ENCODE data around the gene MELTF. TPM values are rescaled to one million over a fixed set of nuclear protein-coding genes. Genes with fewer than 3 reads are reported as not detected.

Gene MELTF
- total and polyA plus RNA-seq, 2 of the 13 experiments (the other 11 are each of a cell fraction or from before 2014, with no cell fraction given): 3.2 to 7.5 TPM

DNA sequence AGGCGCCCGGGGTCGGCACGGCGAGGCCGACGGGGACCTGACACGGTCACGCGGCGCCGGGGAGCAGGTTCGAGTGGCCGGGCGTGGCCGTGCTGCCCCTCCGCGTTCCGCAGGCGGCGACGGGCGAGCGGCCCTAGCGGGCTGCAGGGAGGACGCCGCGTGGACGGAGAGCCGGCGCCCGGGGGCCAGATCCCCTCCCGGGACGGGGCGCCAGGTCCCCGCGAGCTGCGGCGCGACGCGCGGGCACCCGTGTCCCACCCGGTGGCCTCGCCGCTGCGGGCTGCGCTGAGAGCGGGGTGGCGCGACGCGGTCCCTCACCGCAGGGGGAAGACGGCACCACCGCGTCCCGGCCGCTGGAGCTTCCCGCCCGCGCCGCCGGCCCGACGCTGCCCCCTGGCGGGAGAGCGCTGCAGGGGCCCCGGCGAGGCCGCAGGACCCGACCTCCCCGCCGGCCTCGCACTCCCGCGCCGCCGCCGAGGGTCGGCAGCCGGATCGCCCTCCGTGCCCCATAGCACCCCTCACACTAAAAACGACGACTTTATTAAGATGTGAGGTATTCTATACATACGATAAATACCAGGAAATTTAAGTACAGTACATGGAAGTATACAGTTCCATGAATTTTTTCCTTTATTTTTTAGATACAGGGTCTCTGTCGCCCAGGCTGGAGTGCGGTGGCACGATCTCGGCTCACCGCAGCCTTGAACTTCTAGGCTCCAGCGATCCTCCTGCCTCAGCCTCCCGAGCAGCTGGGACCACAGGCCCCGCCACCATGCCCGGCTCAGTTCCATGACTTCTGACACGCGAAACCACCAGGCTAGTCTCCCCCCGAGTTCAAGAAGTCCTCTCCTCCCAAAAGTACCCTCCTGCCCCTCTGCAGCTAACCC lies 59.7 kb downstream of the MELTF start (continued):
- TF ChIP-seq, protein P1, sequence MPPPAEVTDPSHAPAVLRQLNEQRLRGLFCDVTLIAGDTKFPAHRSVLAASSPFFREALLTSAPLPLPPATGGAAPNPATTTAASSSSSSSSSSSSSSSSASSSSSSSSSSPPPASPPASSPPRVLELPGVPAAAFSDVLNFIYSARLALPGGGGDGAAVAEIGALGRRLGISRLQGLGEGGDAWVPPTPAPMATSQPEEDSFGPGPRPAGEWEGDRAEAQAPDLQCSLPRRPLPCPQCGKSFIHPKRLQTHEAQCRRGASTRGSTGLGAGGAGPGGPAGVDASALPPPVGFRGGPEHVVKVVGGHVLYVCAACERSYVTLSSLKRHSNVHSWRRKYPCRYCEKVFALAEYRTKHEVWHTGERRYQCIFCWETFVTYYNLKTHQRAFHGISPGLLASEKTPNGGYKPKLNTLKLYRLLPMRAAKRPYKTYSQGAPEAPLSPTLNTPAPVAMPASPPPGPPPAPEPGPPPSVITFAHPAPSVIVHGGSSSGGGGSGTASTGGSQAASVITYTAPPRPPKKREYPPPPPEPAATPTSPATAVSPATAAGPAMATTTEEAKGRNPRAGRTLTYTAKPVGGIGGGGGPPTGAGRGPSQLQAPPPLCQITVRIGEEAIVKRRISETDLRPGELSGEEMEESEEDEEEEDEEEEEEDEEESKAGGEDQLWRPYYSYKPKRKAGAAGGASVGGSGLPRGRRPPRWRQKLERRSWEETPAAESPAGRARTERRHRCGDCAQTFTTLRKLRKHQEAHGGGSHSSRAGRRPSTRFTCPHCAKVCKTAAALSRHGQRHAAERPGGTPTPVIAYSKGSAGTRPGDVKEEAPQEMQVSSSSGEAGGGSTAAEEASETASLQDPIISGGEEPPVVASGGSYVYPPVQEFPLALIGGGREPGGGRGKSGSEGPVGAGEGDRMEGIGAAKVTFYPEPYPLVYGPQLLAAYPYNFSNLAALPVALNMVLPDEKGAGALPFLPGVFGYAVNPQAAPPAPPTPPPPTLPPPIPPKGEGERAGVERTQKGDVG (CRISPR knock-in tag; IDR thresholded peaks at IDR 0.05; ENCODE audit: borderline replicate concordance): 0 out of 2 replicates have a peak, but pooled peaks have one; percentile 38
- TF ChIP-seq TP53 (CRISPR knock-in tag; conservative IDR thresholded peaks at IDR 0.05) (no peak), RARA (CRISPR knock-in tag; IDR thresholded peaks at IDR 0.05) (peak; percentile 20), HDAC1 (CRISPR knock-in tag; IDR thresholded peaks at IDR 0.05) (0 out of 2 replicates have a peak, but pooled peaks have one; percentile 27), ZFP37 (CRISPR knock-in tag; IDR thresholded peaks at IDR 0.05; ENCODE audit: borderline replicate concordance) (no peak), ZNF331 (CRISPR knock-in tag; IDR thresholded peaks at IDR 0.05) (0 out of 2 replicates have a peak, but pooled peaks have one; percentile 21), SPEN (CRISPR knock-in tag; IDR thresholded peaks at IDR 0.05; ENCODE audit: low read depth) (peak; percentile 68), ZNF562 (CRISPR knock-in tag; IDR thresholded peaks at IDR 0.05; ENCODE audit: borderline replicate concordance) (no peak), ELF3 (CRISPR knock-in tag; IDR thresholded peaks at IDR 0.05) (peak; percentile 37), ZNF335 (CRISPR knock-in tag; IDR thresholded peaks at IDR 0.05) (no peak), CEBPG (CRISPR knock-in tag; IDR thresholded peaks at IDR 0.05) (no peak), ZNF709 (CRISPR knock-in tag; IDR thresholded peaks at IDR 0.05) (0 out of 2 replicates have a peak, but pooled peaks have one; percentile 58), HNF4A (CRISPR knock-in tag; IDR thresholded peaks at IDR 0.05) (no peak), MED1 (CRISPR knock-in tag; IDR thresholded peaks at IDR 0.05) (peak; percentile 35; the same call in 1 of the 2 replicates), KLF9 (CRISPR knock-in tag; IDR thresholded peaks at IDR 0.05; ENCODE audit: low read depth) (no peak), PITX1 (CRISPR knock-in tag; IDR thresholded peaks at IDR 0.05) (peak; percentile 51; the same call in 1 of the 2 replicates), ZNF607 (CRISPR knock-in tag; IDR thresholded peaks at IDR 0.05; ENCODE audit: borderline replicate concordance) (peak; percentile 66; the same call in 1 of the 2 replicates), ZNF496 (CRISPR knock-in tag; IDR thresholded peaks at IDR 0.05; ENCODE audit: insufficient replicate concordance) (no peak), ZNF788 (CRISPR knock-in tag; IDR thresholded peaks at IDR 0.05; ENCODE audit: borderline replicate concordance) (no peak), RNF2 (conservative IDR thresholded peaks at IDR 0.05; ENCODE audit: low read depth) (peak; percentile 67; the same call in 1 of the 2 replicates), SNAI1 (CRISPR knock-in tag; IDR thresholded peaks at IDR 0.05; ENCODE audit: borderline replicate concordance) (no peak), FOXM1 (CRISPR knock-in tag; IDR thresholded peaks at IDR 0.05) (0 out of 2 replicates have a peak, but pooled peaks have one; percentile 9), ARNT2 (CRISPR knock-in tag; IDR thresholded peaks at IDR 0.05; ENCODE audit: low read depth) (peak; percentile 77; the same call in 1 of the 2 replicates), PHF21A (CRISPR knock-in tag; IDR thresholded peaks at IDR 0.05) (no peak)
- TF ChIP-seq, protein P2, sequence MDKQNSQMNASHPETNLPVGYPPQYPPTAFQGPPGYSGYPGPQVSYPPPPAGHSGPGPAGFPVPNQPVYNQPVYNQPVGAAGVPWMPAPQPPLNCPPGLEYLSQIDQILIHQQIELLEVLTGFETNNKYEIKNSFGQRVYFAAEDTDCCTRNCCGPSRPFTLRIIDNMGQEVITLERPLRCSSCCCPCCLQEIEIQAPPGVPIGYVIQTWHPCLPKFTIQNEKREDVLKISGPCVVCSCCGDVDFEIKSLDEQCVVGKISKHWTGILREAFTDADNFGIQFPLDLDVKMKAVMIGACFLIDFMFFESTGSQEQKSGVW (CRISPR knock-in tag; IDR thresholded peaks at IDR 0.05; ENCODE audit: borderline replicate concordance): no peak
- TF ChIP-seq, protein P3, sequence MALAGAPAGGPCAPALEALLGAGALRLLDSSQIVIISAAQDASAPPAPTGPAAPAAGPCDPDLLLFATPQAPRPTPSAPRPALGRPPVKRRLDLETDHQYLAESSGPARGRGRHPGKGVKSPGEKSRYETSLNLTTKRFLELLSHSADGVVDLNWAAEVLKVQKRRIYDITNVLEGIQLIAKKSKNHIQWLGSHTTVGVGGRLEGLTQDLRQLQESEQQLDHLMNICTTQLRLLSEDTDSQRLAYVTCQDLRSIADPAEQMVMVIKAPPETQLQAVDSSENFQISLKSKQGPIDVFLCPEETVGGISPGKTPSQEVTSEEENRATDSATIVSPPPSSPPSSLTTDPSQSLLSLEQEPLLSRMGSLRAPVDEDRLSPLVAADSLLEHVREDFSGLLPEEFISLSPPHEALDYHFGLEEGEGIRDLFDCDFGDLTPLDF (CRISPR knock-in tag; IDR thresholded peaks at IDR 0.05): peak; percentile 42; the same call in 1 of the 2 replicates

All from HepG2 (cell line).